CD4-positive, alpha-beta T cell (primary cell): ENCODE data around the gene SCAPER. TPM values are rescaled to one million over a fixed set of nuclear protein-coding genes. Genes with fewer than 3 reads are reported as not detected.

ENCODE experiments used
- ATAC-seq: fragments of 200-7000 bp; cut with Tn5 transposase; one replicate; pipeline ENCODE4 v1.10.0; 2022; ENCODE audit warnings: mild to moderate bottlenecking; ENCODE audit not compliant: poor library complexity
- CTCF ChIA-PET: fragments of 350-600 bp; sonication (Branson Sonifier 250); formaldehyde crosslinking; loops from one replicate; lab custom pipeline; 2021; ENCODE audit warnings: antibody characterized with exemption, inconsistent platforms; lab: Charles Lee
- POLR2A ChIA-PET: fragments of 350-600 bp; sonication (Branson Sonifier 250); formaldehyde crosslinking; loops from one replicate; lab custom pipeline; 2021; ENCODE audit warnings: antibody characterized with exemption, inconsistent platforms; lab: Charles Lee
- DNase-seq, 14 experiments: peaks; one replicate each; pipeline ENCODE4 v3.0.0-alpha.2; 2013 to 2020; ENCODE audit warnings: mixed read lengths in 2 of 14
- H3K27ac ChIP-seq, 2 donors: one replicate each; pipeline versions ENCODE4 v1.5.1 to v1.7.0; 2013; ENCODE audit warnings: low read length in 2 of 2, low read depth in 1 of 2, mild to moderate bottlenecking in 1 of 2
- H3K27me3 ChIP-seq, 2 experiments: 1 replicate in 1 of 2; 2 replicates in 1 of 2; pipeline versions ENCODE4 v1.6.1 to v1.7.0; 2013; ENCODE audit warnings: low read length in 2 of 2, control low read depth in 1 of 2, mild to moderate bottlenecking in 1 of 2, moderate library complexity in 1 of 2; ENCODE audit not compliant: insufficient read depth in 2 of 2, control insufficient read depth in 1 of 2
- H3K36me3 ChIP-seq: one replicate; pipeline ENCODE4 v1.6.1; 2013; ENCODE audit warnings: low read length, control low read depth; ENCODE audit not compliant: insufficient read depth
- H3K4me1 ChIP-seq: one replicate; pipeline ENCODE4 v1.6.1; 2013; ENCODE audit warnings: low read length, control low read depth; ENCODE audit not compliant: insufficient read depth
- H3K4me3 ChIP-seq: one replicate; pipeline ENCODE4 v1.5.1; 2013; ENCODE audit warnings: mild to moderate bottlenecking, low read length, moderate library complexity
- H3K9me3 ChIP-seq, 2 experiments: 1 replicate in 1 of 2; 2 replicates in 1 of 2; pipeline versions ENCODE4 v1.6.1 to v1.7.0; 2013; ENCODE audit warnings: low read length in 2 of 2, mild to moderate bottlenecking in 2 of 2, control low read depth in 1 of 2, moderate library complexity in 1 of 2; ENCODE audit not compliant: control insufficient read depth in 1 of 2, insufficient read depth in 1 of 2
- H3K27ac Mint-ChIP-seq: one replicate; pipeline ENCODE4 v1.8.0; 2020; ENCODE audit warnings: mixed read lengths
- H3K27me3 Mint-ChIP-seq: one replicate; pipeline ENCODE4 v1.8.0; 2021; ENCODE audit warnings: mixed read lengths
- H3K36me3 Mint-ChIP-seq: one replicate; pipeline ENCODE4 v1.8.0; 2021; ENCODE audit warnings: low read depth, mixed read lengths
- H3K4me1 Mint-ChIP-seq: one replicate; pipeline ENCODE4 v1.8.0; 2021; ENCODE audit warnings: low read depth, mixed read lengths
- H3K4me3 Mint-ChIP-seq: one replicate; pipeline ENCODE4 v1.8.0; 2020; ENCODE audit warnings: mild to moderate bottlenecking, mixed read lengths
- H3K9me3 Mint-ChIP-seq: one replicate; pipeline ENCODE4 v1.8.0; 2020; ENCODE audit warnings: mixed read lengths
- intact Hi-C, 2 experiments: fragments of 100-400 bp; cut with DNase I in 1 of 2; cut with micrococcal nuclease in 1 of 2; formaldehyde crosslinking; loops; one replicate each; pipeline versions ENCODE4 v1.15.1 to v1.9.0; 2023 to 2025; cut with DNase I, micrococcal nuclease
- total RNA-seq, 174 experiments: library from RNA in 2 of 174; stranded (reverse) in 2 of 174; gene quantifications; one replicate each; pipeline ENCODE4 v1.2.3 and lab custom pipeline; 2021 to 2026
- TF ChIP-seq, protein P1 (sequence below): fragments of 200-600 bp; IDR thresholded peaks from one replicate; pipeline ENCODE4 v1.8.0; 2022; ENCODE audit warnings: antibody characterized with exemption, mild to moderate bottlenecking

Gene SCAPER
- total RNA-seq, 2 experiments from 2014 or later = 40.3 to 41.2 TPM

DNA sequence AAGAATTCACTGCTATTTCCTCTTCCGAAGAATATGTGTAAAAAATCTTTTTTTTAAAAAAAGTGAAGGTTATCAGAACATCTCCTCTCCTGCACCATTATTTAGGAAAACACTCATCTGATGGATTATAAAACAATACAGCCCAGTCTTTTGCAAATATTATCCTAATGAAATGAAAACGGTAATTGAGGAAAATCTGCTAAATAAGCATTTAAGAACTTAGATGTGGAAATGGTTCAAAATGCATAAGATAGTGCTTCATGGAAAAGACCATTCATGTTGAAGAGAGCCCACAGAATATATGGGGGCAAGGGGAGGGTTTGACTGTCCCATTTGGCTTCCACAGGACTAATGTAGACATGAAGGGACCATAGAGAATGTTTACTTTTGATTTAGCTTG lies 520.7 kb downstream of the SCAPER start:
- Mint-ChIP-seq H3K9me3 (no peaks in the 10 kb centered on the region), H3K4me3 (no peak overlapping the region), H3K27ac (no peak overlapping the region), H3K4me1 (no peaks in the 10 kb centered on the region), H3K36me3 (peaks cover 50% of the 10 kb centered on the region), H3K27me3 (no peaks in the 10 kb centered on the region)
- intact Hi-C loops = no loop called here
- Histone ChIP-seq H3K4me1 (no peaks in the 10 kb centered on the region), H3K27me3 (no peaks in the 10 kb centered on the region), H3K4me3 (no peak overlapping the region), H3K36me3 (no peaks in the 10 kb centered on the region), H3K27ac (no peak overlapping the region), H3K9me3 (no peaks in the 10 kb centered on the region)
- TF ChIP-seq, protein P1, sequence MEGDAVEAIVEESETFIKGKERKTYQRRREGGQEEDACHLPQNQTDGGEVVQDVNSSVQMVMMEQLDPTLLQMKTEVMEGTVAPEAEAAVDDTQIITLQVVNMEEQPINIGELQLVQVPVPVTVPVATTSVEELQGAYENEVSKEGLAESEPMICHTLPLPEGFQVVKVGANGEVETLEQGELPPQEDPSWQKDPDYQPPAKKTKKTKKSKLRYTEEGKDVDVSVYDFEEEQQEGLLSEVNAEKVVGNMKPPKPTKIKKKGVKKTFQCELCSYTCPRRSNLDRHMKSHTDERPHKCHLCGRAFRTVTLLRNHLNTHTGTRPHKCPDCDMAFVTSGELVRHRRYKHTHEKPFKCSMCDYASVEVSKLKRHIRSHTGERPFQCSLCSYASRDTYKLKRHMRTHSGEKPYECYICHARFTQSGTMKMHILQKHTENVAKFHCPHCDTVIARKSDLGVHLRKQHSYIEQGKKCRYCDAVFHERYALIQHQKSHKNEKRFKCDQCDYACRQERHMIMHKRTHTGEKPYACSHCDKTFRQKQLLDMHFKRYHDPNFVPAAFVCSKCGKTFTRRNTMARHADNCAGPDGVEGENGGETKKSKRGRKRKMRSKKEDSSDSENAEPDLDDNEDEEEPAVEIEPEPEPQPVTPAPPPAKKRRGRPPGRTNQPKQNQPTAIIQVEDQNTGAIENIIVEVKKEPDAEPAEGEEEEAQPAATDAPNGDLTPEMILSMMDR = no peak
- ATAC-seq (no peak), DNase-seq (no peak)
- CTCF ChIA-PET = no interaction called here
- POLR2A ChIA-PET = no interaction called here

DNA sequence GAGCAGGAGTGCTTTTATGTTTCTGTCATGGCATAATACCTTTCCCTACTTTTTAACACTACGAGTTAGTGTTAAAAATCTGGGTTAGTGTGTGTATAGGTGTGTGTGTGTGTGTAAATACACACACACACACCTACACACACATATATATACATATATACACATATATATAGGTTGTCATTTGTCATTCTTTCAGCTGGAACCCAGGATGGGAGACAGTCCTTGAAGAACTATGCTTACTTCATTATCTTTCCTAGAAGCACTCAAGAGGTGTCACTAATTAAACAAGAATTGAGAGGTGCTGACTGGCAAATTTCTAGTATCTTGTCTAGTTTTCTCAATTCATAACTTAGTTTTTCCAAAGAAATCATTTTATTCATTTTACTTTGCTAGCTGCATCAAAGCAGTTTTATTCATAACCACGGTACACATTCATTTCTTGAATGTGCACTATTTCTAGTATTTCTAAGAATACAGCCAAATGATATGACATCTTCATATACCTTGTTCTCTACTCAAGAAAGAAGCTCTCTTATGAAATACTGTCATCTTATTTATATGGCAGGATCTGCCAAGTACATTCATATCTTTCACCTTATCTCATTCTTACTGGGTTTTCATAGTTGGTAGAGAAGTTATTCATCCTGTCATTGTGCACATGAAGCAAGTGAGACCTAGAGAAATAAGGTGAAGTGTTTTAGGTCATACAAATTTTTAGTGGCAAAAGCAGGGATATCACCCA lies 522.0 kb downstream of the SCAPER start:
- intact Hi-C loops = no loop called here
- no peak overlapping the region for H3K4me3 Mint-ChIP-seq
- H3K36me3 Mint-ChIP-seq = peaks cover 59% of the 10 kb centered on the region
- Histone ChIP-seq H3K4me3 (no peak overlapping the region), H3K9me3 (no peaks in the 10 kb centered on the region), H3K27ac (no peak overlapping the region), H3K36me3 (no peaks in the 10 kb centered on the region), H3K27me3 (no peaks in the 10 kb centered on the region), H3K4me1 (no peaks in the 10 kb centered on the region)
- no peaks in the 10 kb centered on the region for H3K9me3 Mint-ChIP-seq
- H3K4me1 Mint-ChIP-seq = no peaks in the 10 kb centered on the region
- no peaks in the 10 kb centered on the region for H3K27me3 Mint-ChIP-seq
- TF ChIP-seq, protein P1 = no peak
- ATAC-seq (no peak), DNase-seq (no peak)
- no peak overlapping the region for H3K27ac Mint-ChIP-seq
- ChIA-PET CTCF (no interaction called here), POLR2A (no interaction called here)

DNA sequence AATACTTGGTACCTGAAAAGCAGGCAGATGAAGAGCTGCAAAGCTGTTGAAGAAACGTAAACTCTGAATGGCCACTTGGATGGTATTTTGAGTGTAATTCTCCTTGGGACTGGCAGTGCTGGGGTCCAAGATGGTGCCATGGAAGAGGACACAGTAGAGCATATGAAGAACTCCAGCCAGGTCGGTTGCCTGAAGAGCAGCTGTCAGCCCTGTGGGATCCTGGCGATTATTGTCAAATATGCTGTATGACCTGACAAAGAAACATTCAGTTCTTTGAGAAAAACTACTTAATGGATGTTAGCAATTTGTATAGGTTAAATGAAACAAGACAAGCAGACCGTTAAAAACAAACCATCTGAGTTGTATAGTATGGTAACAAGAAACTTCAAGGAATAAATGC lies 523.8 kb downstream of the SCAPER start:
- POLR2A ChIA-PET = no interaction called here
- intact Hi-C loops = no loop called here
- TF ChIP-seq, protein P1 = no peak
- Mint-ChIP-seq H3K36me3 (peaks cover 52% of the 10 kb centered on the region), H3K9me3 (no peaks in the 10 kb centered on the region), H3K4me1 (no peaks in the 10 kb centered on the region), H3K4me3 (no peak overlapping the region), H3K27me3 (no peaks in the 10 kb centered on the region), H3K27ac (no peak overlapping the region)
- no peaks in the 10 kb centered on the region for H3K9me3 ChIP-seq
- DNase-seq (no peak), ATAC-seq (no peak)
- no peak overlapping the region for H3K4me3 ChIP-seq
- no peak overlapping the region for H3K27ac ChIP-seq
- CTCF ChIA-PET = no interaction called here
- no peaks in the 10 kb centered on the region for H3K27me3 ChIP-seq
- H3K4me1 ChIP-seq = no peaks in the 10 kb centered on the region
- no peaks in the 10 kb centered on the region for H3K36me3 ChIP-seq
